ENCODE results near the gene DENND5A.

DNA sequence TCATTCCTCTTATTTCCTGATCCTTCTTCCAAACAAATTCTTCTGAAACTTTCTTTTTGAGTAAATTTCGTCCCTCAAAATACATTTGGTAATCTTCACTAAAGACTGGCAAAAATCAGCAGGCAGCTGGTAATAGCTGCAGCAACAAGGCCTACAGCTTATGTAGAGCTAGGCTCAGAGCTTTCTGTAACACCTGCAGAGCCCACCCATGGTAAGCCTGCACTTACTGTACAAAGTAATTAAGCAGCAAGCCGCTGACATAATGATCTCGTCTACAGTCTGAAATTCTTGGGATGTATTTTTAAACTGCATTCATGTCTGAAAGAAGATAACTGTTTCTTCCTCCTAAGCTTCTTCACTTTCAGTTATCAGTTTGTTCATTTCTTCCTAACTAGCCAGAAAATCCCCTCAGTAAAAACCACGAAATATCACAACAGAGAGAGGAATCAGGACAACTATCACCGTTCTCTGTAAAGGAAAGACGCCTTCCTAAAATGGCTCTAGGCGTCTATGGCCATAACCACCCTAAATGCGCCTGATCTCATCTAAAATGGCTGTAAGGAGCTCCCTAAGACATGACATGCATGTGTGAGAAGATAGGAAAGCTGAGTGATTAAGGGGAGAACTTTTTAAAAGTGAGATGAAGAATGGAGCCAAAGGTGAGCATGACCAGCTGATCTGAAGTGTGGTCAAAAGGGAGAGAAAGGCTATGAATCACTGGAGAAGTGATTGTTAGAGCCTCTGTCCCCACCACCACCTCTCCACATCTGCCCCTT is 56.2 kb downstream of the DENND5A start:
- TF ChIP-seq EZH2 (IDR thresholded peaks at IDR 0.05; ENCODE audit: low read length, missing control alignments): no peak
- TF ChIP-seq, protein P1, sequence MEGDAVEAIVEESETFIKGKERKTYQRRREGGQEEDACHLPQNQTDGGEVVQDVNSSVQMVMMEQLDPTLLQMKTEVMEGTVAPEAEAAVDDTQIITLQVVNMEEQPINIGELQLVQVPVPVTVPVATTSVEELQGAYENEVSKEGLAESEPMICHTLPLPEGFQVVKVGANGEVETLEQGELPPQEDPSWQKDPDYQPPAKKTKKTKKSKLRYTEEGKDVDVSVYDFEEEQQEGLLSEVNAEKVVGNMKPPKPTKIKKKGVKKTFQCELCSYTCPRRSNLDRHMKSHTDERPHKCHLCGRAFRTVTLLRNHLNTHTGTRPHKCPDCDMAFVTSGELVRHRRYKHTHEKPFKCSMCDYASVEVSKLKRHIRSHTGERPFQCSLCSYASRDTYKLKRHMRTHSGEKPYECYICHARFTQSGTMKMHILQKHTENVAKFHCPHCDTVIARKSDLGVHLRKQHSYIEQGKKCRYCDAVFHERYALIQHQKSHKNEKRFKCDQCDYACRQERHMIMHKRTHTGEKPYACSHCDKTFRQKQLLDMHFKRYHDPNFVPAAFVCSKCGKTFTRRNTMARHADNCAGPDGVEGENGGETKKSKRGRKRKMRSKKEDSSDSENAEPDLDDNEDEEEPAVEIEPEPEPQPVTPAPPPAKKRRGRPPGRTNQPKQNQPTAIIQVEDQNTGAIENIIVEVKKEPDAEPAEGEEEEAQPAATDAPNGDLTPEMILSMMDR (conservative IDR thresholded peaks at IDR 0.05 in 1 of 2, IDR thresholded peaks at IDR 0.05 in 1 of 2; ENCODE audit: low read depth in 1 of 2, low read length in 2 of 2): no peak
